HL-60 (cell line): ENCODE results near the gene LRRC3.

ENCODE experiments used
- POLR2AphosphoS5 ChIP-seq: IDR thresholded peaks from 2 replicates; pipeline ENCODE4 v1.6.1; 2012; ENCODE audit warnings: low read depth
- SPI1 ChIP-seq: IDR thresholded peaks from 2 replicates; pipeline ENCODE4 v1.6.1; 2012; ENCODE audit warnings: low read depth, mild to moderate bottlenecking, borderline replicate concordance
- TF ChIP-seq, protein P1 (sequence below): IDR thresholded peaks from one replicate; pipeline ENCODE4 v1.5.1; 2011; ENCODE audit warnings: low read length, control low read depth, inconsistent platforms; ENCODE audit not compliant: insufficient read depth
- TF ChIP-seq, protein P2 (sequence below): IDR thresholded peaks from 2 replicates; pipeline ENCODE4 v1.6.1; 2012; ENCODE audit warnings: low read depth; ENCODE audit not compliant: insufficient replicate concordance

DNA sequence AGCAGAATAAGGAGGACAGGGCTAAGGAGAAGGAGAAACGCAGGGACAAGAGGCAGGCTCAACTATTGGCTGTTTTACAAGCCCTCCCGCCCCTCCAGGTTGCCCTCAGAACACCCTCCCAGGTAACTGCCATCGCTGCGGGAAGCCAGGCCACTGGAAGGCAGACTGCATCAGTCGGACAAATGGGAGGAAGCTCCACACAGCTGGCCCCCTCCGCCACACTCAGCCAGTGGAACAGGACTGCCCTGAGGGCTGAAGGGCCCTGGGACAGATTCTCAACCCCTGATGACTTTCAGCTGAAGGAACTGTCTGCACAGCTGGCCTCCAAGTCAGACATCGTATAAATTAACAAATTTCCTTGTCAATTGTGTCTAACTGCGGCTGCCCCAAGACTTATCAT lies 21.8 kb downstream of the LRRC3 start:
- TF ChIP-seq, protein P1, sequence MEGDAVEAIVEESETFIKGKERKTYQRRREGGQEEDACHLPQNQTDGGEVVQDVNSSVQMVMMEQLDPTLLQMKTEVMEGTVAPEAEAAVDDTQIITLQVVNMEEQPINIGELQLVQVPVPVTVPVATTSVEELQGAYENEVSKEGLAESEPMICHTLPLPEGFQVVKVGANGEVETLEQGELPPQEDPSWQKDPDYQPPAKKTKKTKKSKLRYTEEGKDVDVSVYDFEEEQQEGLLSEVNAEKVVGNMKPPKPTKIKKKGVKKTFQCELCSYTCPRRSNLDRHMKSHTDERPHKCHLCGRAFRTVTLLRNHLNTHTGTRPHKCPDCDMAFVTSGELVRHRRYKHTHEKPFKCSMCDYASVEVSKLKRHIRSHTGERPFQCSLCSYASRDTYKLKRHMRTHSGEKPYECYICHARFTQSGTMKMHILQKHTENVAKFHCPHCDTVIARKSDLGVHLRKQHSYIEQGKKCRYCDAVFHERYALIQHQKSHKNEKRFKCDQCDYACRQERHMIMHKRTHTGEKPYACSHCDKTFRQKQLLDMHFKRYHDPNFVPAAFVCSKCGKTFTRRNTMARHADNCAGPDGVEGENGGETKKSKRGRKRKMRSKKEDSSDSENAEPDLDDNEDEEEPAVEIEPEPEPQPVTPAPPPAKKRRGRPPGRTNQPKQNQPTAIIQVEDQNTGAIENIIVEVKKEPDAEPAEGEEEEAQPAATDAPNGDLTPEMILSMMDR = no peak
- TF ChIP-seq POLR2AphosphoS5 (no peak), SPI1 (no peak)
- TF ChIP-seq, protein P2, sequence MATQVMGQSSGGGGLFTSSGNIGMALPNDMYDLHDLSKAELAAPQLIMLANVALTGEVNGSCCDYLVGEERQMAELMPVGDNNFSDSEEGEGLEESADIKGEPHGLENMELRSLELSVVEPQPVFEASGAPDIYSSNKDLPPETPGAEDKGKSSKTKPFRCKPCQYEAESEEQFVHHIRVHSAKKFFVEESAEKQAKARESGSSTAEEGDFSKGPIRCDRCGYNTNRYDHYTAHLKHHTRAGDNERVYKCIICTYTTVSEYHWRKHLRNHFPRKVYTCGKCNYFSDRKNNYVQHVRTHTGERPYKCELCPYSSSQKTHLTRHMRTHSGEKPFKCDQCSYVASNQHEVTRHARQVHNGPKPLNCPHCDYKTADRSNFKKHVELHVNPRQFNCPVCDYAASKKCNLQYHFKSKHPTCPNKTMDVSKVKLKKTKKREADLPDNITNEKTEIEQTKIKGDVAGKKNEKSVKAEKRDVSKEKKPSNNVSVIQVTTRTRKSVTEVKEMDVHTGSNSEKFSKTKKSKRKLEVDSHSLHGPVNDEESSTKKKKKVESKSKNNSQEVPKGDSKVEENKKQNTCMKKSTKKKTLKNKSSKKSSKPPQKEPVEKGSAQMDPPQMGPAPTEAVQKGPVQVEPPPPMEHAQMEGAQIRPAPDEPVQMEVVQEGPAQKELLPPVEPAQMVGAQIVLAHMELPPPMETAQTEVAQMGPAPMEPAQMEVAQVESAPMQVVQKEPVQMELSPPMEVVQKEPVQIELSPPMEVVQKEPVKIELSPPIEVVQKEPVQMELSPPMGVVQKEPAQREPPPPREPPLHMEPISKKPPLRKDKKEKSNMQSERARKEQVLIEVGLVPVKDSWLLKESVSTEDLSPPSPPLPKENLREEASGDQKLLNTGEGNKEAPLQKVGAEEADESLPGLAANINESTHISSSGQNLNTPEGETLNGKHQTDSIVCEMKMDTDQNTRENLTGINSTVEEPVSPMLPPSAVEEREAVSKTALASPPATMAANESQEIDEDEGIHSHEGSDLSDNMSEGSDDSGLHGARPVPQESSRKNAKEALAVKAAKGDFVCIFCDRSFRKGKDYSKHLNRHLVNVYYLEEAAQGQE = no peak
